Transverse colon (tissue), 4 donors: ENCODE results near the gene SLC25A25. TPM values are rescaled to one million over a fixed set of nuclear protein-coding genes. Genes with fewer than 3 reads are reported as not detected.

ENCODE experiments used
- DNase-seq: peaks from one replicate; pipeline ENCODE4 v3.0.0-alpha.2; 2019
- H3K27ac ChIP-seq, 4 donors: fragments of 200-600 bp; sonication (generic); 2 replicates each; pipeline ENCODE4 v1.5.1; 2016 to 2018; ENCODE audit warnings: inconsistent platforms in 4 of 4
- H3K27me3 ChIP-seq: fragments of 200-600 bp; sonication (generic); 2 replicates; pipeline ENCODE4 v1.5.1; 2017; ENCODE audit warnings: inconsistent platforms
- H3K36me3 ChIP-seq, 4 donors: fragments of 200-600 bp; sonication (generic); 2 replicates each; pipeline ENCODE4 v1.5.1; 2017 to 2019; ENCODE audit warnings: inconsistent platforms in 4 of 4
- H3K4me1 ChIP-seq, 4 donors: fragments of 200-600 bp; sonication (generic); 2 replicates each; pipeline ENCODE4 v1.5.1; 2017 to 2020; ENCODE audit warnings: inconsistent platforms in 4 of 4
- H3K4me3 ChIP-seq, 4 donors: fragments of 200-600 bp; sonication (generic); 1 replicate in 1 of 4; 2 replicates in 3 of 4; pipeline versions ENCODE4 v1.5.1 to v1.6.1; 2017 to 2019; ENCODE audit warnings: inconsistent platforms in 4 of 4
- H3K9me3 ChIP-seq, 2 donors: fragments of 200-600 bp; sonication (generic); 2 replicates each; pipeline ENCODE4 v1.5.1; 2017 to 2019; ENCODE audit warnings: inconsistent platforms in 2 of 2
- EP300 ChIP-seq: sonication (generic); formaldehyde crosslinking; IDR thresholded peaks from one replicate; pipeline ENCODE4 v1.6.1; 2017; ENCODE audit warnings: antibody characterized with exemption, low read depth
- POLR2A ChIP-seq: fragments of 450-650 bp; IDR thresholded peaks from one replicate; pipeline ENCODE4 v1.6.1; 2016; ENCODE audit warnings: antibody characterized with exemption, mild to moderate bottlenecking, moderate library complexity
- POLR2AphosphoS5 ChIP-seq, 3 donors: sonication (generic); formaldehyde crosslinking; IDR thresholded peaks; one replicate each; pipeline ENCODE4 v1.6.1; 2016; ENCODE audit warnings: antibody characterized with exemption in 3 of 3
- WGBS, 2 donors: methylation state at CpG; one replicate each; pipeline ENCODE4 v1.1.5; 2018; ENCODE audit warnings: low coverage in 1 of 2; 5-methylcytosine and 5-hydroxymethylcytosine counted together
- in situ Hi-C, 4 donors: fragments of 200-750 bp; cut with MboI; loops; one replicate each; pipeline versions ENCODE4 v1.15.0 to v1.15.1; 2017; ENCODE audit warnings: low sequenced_read_pairs in 3 of 4, low pct_ligation_motif_present in 1 of 4, low pct_unique_long_range_greater_than_20kb in 1 of 4
- intact Hi-C: fragments of 100-400 bp; cut with DNase I; formaldehyde crosslinking; loops from one replicate; pipeline ENCODE4 v1.15.1; 2023; ENCODE audit warnings: low total_unique reads
- total RNA-seq, 4 donors: library from RNA; depleted of rRNA; stranded (reverse); fragments of >200 nt; gene quantifications; one replicate each; pipeline ENCODE4 v1.1.0, GENCODE V29; 2016
- TF ChIP-seq, protein P1 (sequence below), 5 experiments: fragments of 200-600 bp in 3 of 5; fragments of 450-650 bp in 2 of 5; sonication (generic) in 3 of 5; IDR thresholded peaks; 1 replicate in 2 of 5; 2 replicates in 3 of 5; pipeline ENCODE4 v1.5.1; 2016 to 2017; ENCODE audit warnings: antibody characterized with exemption in 5 of 5, inconsistent platforms in 3 of 5, mild to moderate bottlenecking in 2 of 5, moderate library complexity in 1 of 5

The SLC25A25 gene
- total RNA-seq, 4 donors from 2014 or later = 25.5 to 35.5 (median 32.5) TPM

DNA sequence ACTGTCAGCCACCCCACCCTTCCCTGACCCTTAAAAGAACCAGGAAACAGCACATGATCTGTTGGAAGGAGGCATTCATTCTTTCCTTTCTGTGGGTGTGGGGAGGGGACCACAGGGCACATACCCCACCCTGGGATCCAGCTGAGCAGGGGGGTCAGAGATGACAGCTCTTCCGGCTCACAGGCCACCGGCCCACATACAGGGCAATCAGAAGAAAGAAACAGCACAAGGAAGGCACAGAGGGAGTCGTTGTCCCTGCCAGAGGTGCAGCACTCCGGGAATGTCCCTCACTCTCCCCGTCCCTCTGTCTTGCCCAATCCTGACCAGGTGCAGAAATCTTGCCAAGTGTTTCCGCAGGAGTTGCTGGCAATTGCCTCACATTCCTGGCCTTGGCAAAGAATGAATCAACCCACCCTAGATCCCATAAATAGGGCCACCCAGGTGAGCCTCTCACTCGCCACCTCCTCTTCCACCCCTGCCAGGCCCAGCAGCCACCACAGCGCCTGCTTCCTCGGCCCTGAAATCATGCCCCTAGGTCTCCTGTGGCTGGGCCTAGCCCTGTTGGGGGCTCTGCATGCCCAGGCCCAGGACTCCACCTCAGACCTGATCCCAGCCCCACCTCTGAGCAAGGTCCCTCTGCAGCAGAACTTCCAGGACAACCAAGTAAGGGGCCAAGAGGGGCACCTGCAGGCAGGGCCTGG lies 81.1 kb downstream of the SLC25A25 start, which contains the start of gene LCN2:
LCN2 (plus strand) TSS at position 453 of the 701 bp plus-strand sequence; CDS start at position 526, 73 bp downstream.
- in situ Hi-C loops = loop anchor here in 1 of 4 donors (25.0 kb wide), 1 partner anchor 112 kb away; no protein-coding TSS in a partner anchor
- DNase-seq = peak; percentile 80
- 40 to 47% methylated on average over 2 to 9 of the region's 9 CpGs for WGBS, 2 donors

DNA sequence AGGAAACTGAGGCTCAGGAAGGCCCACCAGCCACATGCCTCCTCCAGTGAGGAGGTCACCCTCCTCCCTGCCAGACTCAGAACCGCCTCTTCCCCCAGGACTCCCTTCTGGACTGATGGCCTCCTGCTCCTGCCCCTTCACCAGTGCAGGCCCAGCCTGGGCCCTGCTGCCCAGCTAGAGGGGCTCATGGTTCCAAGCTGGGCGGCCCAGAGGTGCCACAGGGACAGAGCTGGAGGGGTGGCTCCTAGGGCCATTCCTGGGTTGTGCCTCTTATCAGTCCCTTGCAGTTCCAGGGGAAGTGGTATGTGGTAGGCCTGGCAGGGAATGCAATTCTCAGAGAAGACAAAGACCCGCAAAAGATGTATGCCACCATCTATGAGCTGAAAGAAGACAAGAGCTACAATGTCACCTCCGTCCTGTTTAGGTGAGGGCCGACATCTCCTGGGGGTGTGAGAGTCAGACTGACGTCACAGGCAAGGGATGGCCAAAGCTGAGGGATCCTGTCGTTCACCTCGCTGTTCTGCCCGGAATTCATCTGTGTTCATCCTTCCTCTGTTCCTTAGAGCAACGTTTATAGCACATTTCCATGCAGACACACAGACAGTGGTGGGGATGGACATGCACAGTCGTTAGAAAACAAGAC lies 82.0 kb downstream of the SLC25A25 start:
- intact Hi-C loops = no loop called here
- in situ Hi-C loops = loop anchor here in 1 of 4 donors (25.0 kb wide), 1 partner anchor 113 kb away; no protein-coding TSS in a partner anchor
- Histone ChIP-seq H3K9me3 (no peaks in the 10 kb centered on the region), H3K4me3 (no peak overlapping the region), H3K36me3 (no peaks in the 10 kb centered on the region), H3K27ac (peak overlapping the region; percentile 75 to 85 (median 78)), H3K4me1 (peaks cover 10 to 19% (median 17%) of the 10 kb centered on the region in 4 donors), H3K27me3 (no peaks in the 10 kb centered on the region)
- no peak for TF ChIP-seq POLR2AphosphoS5 (IDR thresholded peaks at IDR 0.05)
- no peak for TF ChIP-seq EP300
- TF ChIP-seq POLR2A = no peak
- TF ChIP-seq, protein P1, sequence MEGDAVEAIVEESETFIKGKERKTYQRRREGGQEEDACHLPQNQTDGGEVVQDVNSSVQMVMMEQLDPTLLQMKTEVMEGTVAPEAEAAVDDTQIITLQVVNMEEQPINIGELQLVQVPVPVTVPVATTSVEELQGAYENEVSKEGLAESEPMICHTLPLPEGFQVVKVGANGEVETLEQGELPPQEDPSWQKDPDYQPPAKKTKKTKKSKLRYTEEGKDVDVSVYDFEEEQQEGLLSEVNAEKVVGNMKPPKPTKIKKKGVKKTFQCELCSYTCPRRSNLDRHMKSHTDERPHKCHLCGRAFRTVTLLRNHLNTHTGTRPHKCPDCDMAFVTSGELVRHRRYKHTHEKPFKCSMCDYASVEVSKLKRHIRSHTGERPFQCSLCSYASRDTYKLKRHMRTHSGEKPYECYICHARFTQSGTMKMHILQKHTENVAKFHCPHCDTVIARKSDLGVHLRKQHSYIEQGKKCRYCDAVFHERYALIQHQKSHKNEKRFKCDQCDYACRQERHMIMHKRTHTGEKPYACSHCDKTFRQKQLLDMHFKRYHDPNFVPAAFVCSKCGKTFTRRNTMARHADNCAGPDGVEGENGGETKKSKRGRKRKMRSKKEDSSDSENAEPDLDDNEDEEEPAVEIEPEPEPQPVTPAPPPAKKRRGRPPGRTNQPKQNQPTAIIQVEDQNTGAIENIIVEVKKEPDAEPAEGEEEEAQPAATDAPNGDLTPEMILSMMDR (IDR thresholded peaks at IDR 0.05) = no peak
- WGBS, 2 donors = 69 to 72% methylated on average over 5 to 11 of the region's 11 CpGs
- DNase-seq = no peak

More for the DNA sequence above, 81.1 kb downstream of the SLC25A25 start, which contains the start of gene LCN2:
- Histone ChIP-seq H3K9me3 (no peaks in the 10 kb centered on the region), H3K27ac (peak within 1 kb of the TSS; percentile 75 to 85 (median 78)), H3K36me3 (no peaks in the 10 kb centered on the region), H3K27me3 (no peaks in the 10 kb centered on the region), H3K4me3 (no peak within 1 kb of the TSS), H3K4me1 (peaks cover 10 to 20% (median 17%) of the 10 kb centered on the region in 4 donors)
- peak; percentile 28 for TF ChIP-seq POLR2A
- no peak for TF ChIP-seq EP300
- peak in 1 of 3 donors; percentile 42 for TF ChIP-seq POLR2AphosphoS5 (IDR thresholded peaks at IDR 0.05)
- intact Hi-C loops = no loop called here

DNA sequence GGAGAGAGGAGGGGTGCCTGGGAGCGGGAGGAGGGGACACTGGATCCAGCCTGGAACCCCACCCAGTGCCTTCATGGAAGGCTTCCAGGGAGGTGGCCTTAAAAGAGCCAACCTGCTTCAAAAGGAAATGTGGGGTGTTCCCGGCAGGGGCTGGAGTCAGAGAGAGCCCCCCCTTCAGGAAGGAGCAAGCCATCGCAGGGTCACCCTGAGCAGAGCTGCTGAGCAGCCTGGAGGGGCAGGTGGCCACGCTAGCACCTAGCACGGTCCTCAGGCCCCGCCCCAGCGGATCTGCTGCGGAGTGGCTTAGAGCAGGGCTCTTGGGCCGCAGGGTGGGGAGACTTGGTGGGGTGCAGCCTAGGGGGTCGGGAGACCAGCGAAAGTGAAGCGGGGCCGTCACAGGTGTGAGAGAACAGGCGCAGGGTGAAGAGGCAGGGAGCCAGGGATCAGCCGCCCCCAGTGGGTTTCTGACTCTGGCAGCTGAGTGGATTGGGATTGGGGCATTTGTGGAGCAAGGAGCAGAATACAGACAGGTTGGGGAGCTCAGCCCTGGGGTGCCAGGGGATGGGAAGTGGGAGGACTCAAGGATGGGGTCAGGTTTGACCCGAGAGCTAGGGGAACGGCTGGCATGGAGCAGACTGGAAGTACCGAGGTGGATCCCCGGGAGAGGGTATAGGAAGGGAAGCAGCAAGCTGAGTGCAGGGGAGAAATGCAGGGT lies 82.7 kb downstream of the SLC25A25 start:
- Histone ChIP-seq H3K27ac (no peak overlapping the region), H3K4me1 (peaks cover 10 to 19% (median 17%) of the 10 kb centered on the region in 4 donors)
- peak; percentile 53 for DNase-seq

More for the DNA sequence above, 82.7 kb downstream of the SLC25A25 start:
- no peaks in the 10 kb centered on the region for H3K9me3 ChIP-seq
- 64 to 80% methylated on average over 1 to 19 of the region's 19 CpGs for WGBS, 2 donors
- intact Hi-C loops = no loop called here
- in situ Hi-C loops = no loop called here
- no peaks in the 10 kb centered on the region for H3K36me3 ChIP-seq
- H3K4me3 ChIP-seq = no peak overlapping the region
- no peak for TF ChIP-seq POLR2A
- TF ChIP-seq EP300 = no peak
- TF ChIP-seq POLR2AphosphoS5 (IDR thresholded peaks at IDR 0.05) = no peak
- TF ChIP-seq, protein P1 (IDR thresholded peaks at IDR 0.05) = no peak
- no peaks in the 10 kb centered on the region for H3K27me3 ChIP-seq
